RCC 7860 (cell line): ENCODE data around the gene TXNDC5.
"Not testable (repeated sequence)": the region's sequence is repeated elsewhere in the genome, so short reads cannot be mapped to it uniquely, and the experiment has no call there.

ENCODE experiments used
- DNase-seq: peaks from one replicate; pipeline ENCODE4 v3.0.0-alpha.2; 2015; ENCODE audit warnings: low spot score
- FAIRE-seq: peaks from 2 replicates; lab custom pipeline; 2012; peaks lifted over from hg19 to GRCh38; lab: Jason Lieb, UNC

The TXNDC5 gene

GRCh38 chr6:7897461-7898192 is 13.0 kb downstream of the TXNDC5 start:
- no peak for DNase-seq
- FAIRE-seq = no peak

- no peak for DNase-seq
- no peak for FAIRE-seq
Measured at GRCh38 chr6:7896465-7896987, 14.1 kb downstream of the TXNDC5 start.

- DNase-seq = no peak
- FAIRE-seq = no peak
Measured at GRCh38 chr6:7895125-7895423, 15.5 kb downstream of the TXNDC5 start.

- no peak for DNase-seq
- no peak for FAIRE-seq
Measured at GRCh38 chr6:7894262-7895124, 16.1 kb downstream of the TXNDC5 start.

- FAIRE-seq (no peak), DNase-seq (no peak)
Measured at GRCh38 chr6:7893342-7893741, 17.2 kb downstream of the TXNDC5 start.

- DNase-seq, FAIRE-seq: not testable (repeated sequence)
Measured at GRCh38 chr6:7892367-7892766, 18.2 kb downstream of the TXNDC5 start.

- FAIRE-seq = no peak
Measured at GRCh38 chr6:7891078-7891872, 19.3 kb downstream of the TXNDC5 start.

GRCh38 chr6:7888587-7889357 is 21.8 kb downstream of the TXNDC5 start:
- FAIRE-seq (no peak), DNase-seq (no peak)

More at GRCh38 chr6:7891078-7891872, 19.3 kb downstream of the TXNDC5 start:
- DNase-seq = no peak

- DNase-seq = no peak
- no peak for FAIRE-seq
Measured at GRCh38 chr6:7887278-7887991, 23.2 kb downstream of the TXNDC5 start.

- DNase-seq (no peak), FAIRE-seq (no peak)
Measured at GRCh38 chr6:7886132-7886531, 24.5 kb downstream of the TXNDC5 start.

- FAIRE-seq (no peak), DNase-seq (no peak)
Measured at GRCh38 chr6:7883381-7883780, 27.2 kb downstream of the TXNDC5 start.

GRCh38 chr6:7882505-7883257 is 27.9 kb downstream of the TXNDC5 start:
- peak; percentile 11 for DNase-seq
- FAIRE-seq = peak; percentile 17

- peak; percentile 42 for DNase-seq
- no peak for FAIRE-seq
Measured at GRCh38 chr6:7881765-7882500, 28.7 kb downstream of the TXNDC5 start.

- DNase-seq (no peak), FAIRE-seq (no peak)
Measured at GRCh38 chr6:7880718-7881107, 29.9 kb downstream of the TXNDC5 start.

GRCh38 chr6:7879980-7880717 is 30.4 kb downstream of the TXNDC5 start:
- FAIRE-seq (no peak), DNase-seq (no peak)

GRCh38 chr6:7879579-7879978 is 31.0 kb downstream of the TXNDC5 start:
- FAIRE-seq (no peak), DNase-seq (no peak)

- FAIRE-seq = no peak
- DNase-seq = no peak
Measured at GRCh38 chr6:7879043-7879442, 31.5 kb downstream of the TXNDC5 start.
